GM12892 (cell line): Measurements from ENCODE around the gene ARL6IP4.

Source experiments
- POLR2A ChIP-seq: IDR thresholded peaks from 2 replicates; pipeline ENCODE4 v1.6.1; 2011; ENCODE audit warnings: low read depth, low read length, control low read depth
- TAF1 ChIP-seq: IDR thresholded peaks from 2 replicates; pipeline ENCODE4 v1.6.1; 2011; ENCODE audit warnings: low read depth, mild to moderate bottlenecking, control low read depth, low read length, borderline replicate concordance

GRCh38 chr12:122981036-122981471, 573 bp downstream of the ARL6IP4 start:
- TF ChIP-seq POLR2A (no peak), TAF1 (no peak)
